Suprapubic skin (tissue), 3 donors: ENCODE results near the gene TAPT1.

Source experiments
- CTCF ChIP-seq, 2 donors: fragments of 200-600 bp in 1 of 2; fragments of 450-650 bp in 1 of 2; sonication (generic) in 1 of 2; IDR thresholded peaks; one replicate each; pipeline ENCODE4 v1.5.1; 2016 to 2019; ENCODE audit warnings: antibody characterized with exemption in 2 of 2, mild to moderate bottlenecking in 1 of 2, moderate library complexity in 1 of 2
- POLR2AphosphoS5 ChIP-seq, 3 donors: sonication (generic); formaldehyde crosslinking; IDR thresholded peaks; one replicate each; pipeline ENCODE4 v1.6.1; 2017; ENCODE audit warnings: antibody characterized with exemption in 3 of 3

- TF ChIP-seq CTCF (IDR thresholded peaks at IDR 0.05), result no peak
- no peak for TF ChIP-seq POLR2AphosphoS5 (IDR thresholded peaks at IDR 0.05)
Measured at GRCh38 chr4:16226816-16227461, 668 bp upstream of the TAPT1 start.
